ENCODE measurements around the gene DGKI.

Gene DGKI

GRCh38 chr7:137877027-137877675 lies 30.4 kb upstream of the DGKI start:
- no peaks in the 10 kb centered on the region for H3F3A ChIP-seq (ENCODE audit: insufficient read depth)
- H3K9ac ChIP-seq (ENCODE audit: low read length), result no peak overlapping the region
- no peak for TF ChIP-seq CTCF (IDR thresholded peaks at IDR 0.05; ENCODE audit: insufficient read depth, low read length, poor library complexity, severe bottlenecking)
- TF ChIP-seq EZH2phosphoT487 (conservative IDR thresholded peaks at IDR 0.05; ENCODE audit: low read length), result no peak
- H3K4me3 ChIP-seq (ENCODE audit: insufficient read depth, low read length, poor library complexity, severe bottlenecking), result no peak overlapping the region
- no peak overlapping the region for H3K27ac ChIP-seq (ENCODE audit: low read depth, low read length)
- no peak overlapping the region for H3K4me2 ChIP-seq (ENCODE audit: low read depth, low read length, poor library complexity, severe bottlenecking)
- H4K20me1 ChIP-seq (ENCODE audit: low read depth, low read length), result no peaks in the 10 kb centered on the region
- H2AFZ ChIP-seq (ENCODE audit: low read depth, low read length, severe bottlenecking), result no peak overlapping the region
- H3K36me3 ChIP-seq (ENCODE audit: low read length), result no peaks in the 10 kb centered on the region
- H3K27me3 ChIP-seq (ENCODE audit: low read length), result no peaks in the 10 kb centered on the region
- H3K79me2 ChIP-seq (ENCODE audit: insufficient read depth, low read length), result no peaks in the 10 kb centered on the region
- H3K9me3 ChIP-seq (ENCODE audit: insufficient read depth, low read length), result no peaks in the 10 kb centered on the region
- no peaks in the 10 kb centered on the region for H3K9me2 ChIP-seq (replicated peaks; ENCODE audit: insufficient read depth, low read length)

GRCh38 chr7:137875746-137876145 lies 29.0 kb upstream of the DGKI start:
- Histone ChIP-seq H4K20me1 (ENCODE audit: low read depth, low read length) (no peaks in the 10 kb centered on the region), H3K4me3 (ENCODE audit: insufficient read depth, low read length, poor library complexity, severe bottlenecking) (no peak overlapping the region), H3K27me3 (ENCODE audit: low read length) (no peaks in the 10 kb centered on the region), H3K9ac (ENCODE audit: low read length) (no peak overlapping the region), H3K27ac (ENCODE audit: low read depth, low read length) (no peak overlapping the region), H3K36me3 (ENCODE audit: low read length) (no peaks in the 10 kb centered on the region), H3K9me3 (ENCODE audit: insufficient read depth, low read length) (no peaks in the 10 kb centered on the region), H3F3A (ENCODE audit: insufficient read depth) (no peaks in the 10 kb centered on the region), H3K4me2 (ENCODE audit: low read depth, low read length, poor library complexity, severe bottlenecking) (no peak overlapping the region), H2AFZ (ENCODE audit: low read depth, low read length, severe bottlenecking) (no peak overlapping the region), H3K9me2 (replicated peaks; ENCODE audit: insufficient read depth, low read length) (no peaks in the 10 kb centered on the region), H3K79me2 (ENCODE audit: insufficient read depth, low read length) (no peaks in the 10 kb centered on the region)
- no peak for TF ChIP-seq EZH2phosphoT487 (conservative IDR thresholded peaks at IDR 0.05; ENCODE audit: low read length)
- no peak for TF ChIP-seq CTCF (IDR thresholded peaks at IDR 0.05; ENCODE audit: insufficient read depth, low read length, poor library complexity, severe bottlenecking)

GRCh38 chr7:137873979-137874777 lies 27.4 kb upstream of the DGKI start:
- Histone ChIP-seq H3K27me3 (ENCODE audit: low read length) (no peaks in the 10 kb centered on the region), H2AFZ (ENCODE audit: low read depth, low read length, severe bottlenecking) (no peak overlapping the region), H3K79me2 (ENCODE audit: insufficient read depth, low read length) (no peaks in the 10 kb centered on the region), H4K20me1 (ENCODE audit: low read depth, low read length) (no peaks in the 10 kb centered on the region), H3K9me3 (ENCODE audit: insufficient read depth, low read length) (no peaks in the 10 kb centered on the region), H3K27ac (ENCODE audit: low read depth, low read length) (no peak overlapping the region), H3K4me3 (ENCODE audit: insufficient read depth, low read length, poor library complexity, severe bottlenecking) (no peak overlapping the region), H3K9me2 (replicated peaks; ENCODE audit: insufficient read depth, low read length) (no peaks in the 10 kb centered on the region), H3K4me2 (ENCODE audit: low read depth, low read length, poor library complexity, severe bottlenecking) (no peak overlapping the region), H3F3A (ENCODE audit: insufficient read depth) (no peaks in the 10 kb centered on the region), H3K36me3 (ENCODE audit: low read length) (no peaks in the 10 kb centered on the region), H3K9ac (ENCODE audit: low read length) (no peak overlapping the region)
- TF ChIP-seq CTCF (IDR thresholded peaks at IDR 0.05; ENCODE audit: insufficient read depth, low read length, poor library complexity, severe bottlenecking), result no peak
- no peak for TF ChIP-seq EZH2phosphoT487 (conservative IDR thresholded peaks at IDR 0.05; ENCODE audit: low read length)
